ENCODE data around the gene MRM3. TPM values are rescaled to one million over a fixed set of nuclear protein-coding genes. Genes with fewer than 3 reads are reported as not detected.

MRM3 gene
- total and polyA plus RNA-seq, 9 donors: 12.8 to 16.4 (median 14.0) TPM

GRCh38 chr17:836151-836550, 54.0 kb downstream of the MRM3 start:
- peaks cover 21% of the 10 kb centered on the region for H3K4me1 ChIP-seq (ENCODE audit: control insufficient read depth, insufficient read depth, low read length)
- no peak overlapping the region for H3K4me3 ChIP-seq (ENCODE audit: low read length)
- no peaks in the 10 kb centered on the region for H3K27me3 ChIP-seq (ENCODE audit: control insufficient read depth, insufficient read depth, low read length)
- no peaks in the 10 kb centered on the region for H3K36me3 ChIP-seq (ENCODE audit: control insufficient read depth, insufficient read depth, low read length)
- H3K9me3 ChIP-seq (replicated peaks; ENCODE audit: control insufficient read depth, low read depth, low read length): peaks cover 4% of the 10 kb centered on the region
- DNase-seq: peak; percentile 64
- peak overlapping the region; percentile 77 for H3K27ac ChIP-seq (ENCODE audit: low read length)
- 53% methylated on average over 9 of the region's 9 CpGs for WGBS (ENCODE audit: insufficient coverage)

DNA sequence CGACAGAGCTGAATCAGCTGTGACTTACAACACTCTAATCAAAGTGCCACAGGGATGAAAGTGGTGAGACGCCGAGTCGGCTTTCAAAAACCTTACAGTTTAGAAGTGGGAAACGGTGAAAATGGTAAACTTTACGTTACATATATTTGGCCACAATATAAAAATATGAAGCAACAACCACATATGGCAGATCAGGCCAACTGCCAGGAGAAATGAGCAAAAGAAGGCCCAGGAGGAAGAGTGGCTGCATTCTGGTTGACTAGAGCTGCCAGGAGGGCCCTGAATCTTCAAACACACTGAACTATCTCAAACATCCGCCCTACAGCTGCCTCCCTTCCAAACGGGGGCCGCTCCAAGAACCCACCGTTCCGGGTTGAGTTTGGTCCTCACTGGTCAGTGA, 56.3 kb downstream of the MRM3 start:
- no peak for DNase-seq
- no peaks in the 10 kb centered on the region for H3K9me3 ChIP-seq (replicated peaks; ENCODE audit: control insufficient read depth, low read depth, low read length)
- H3K4me3 ChIP-seq (ENCODE audit: low read length): no peak overlapping the region
- H3K4me1 ChIP-seq (ENCODE audit: control insufficient read depth, insufficient read depth, low read length): peaks cover 27% of the 10 kb centered on the region
- H3K27ac ChIP-seq (ENCODE audit: low read length): no peak overlapping the region
- H3K36me3 ChIP-seq (ENCODE audit: control insufficient read depth, insufficient read depth, low read length): peaks cover 4% of the 10 kb centered on the region
- H3K27me3 ChIP-seq (ENCODE audit: control insufficient read depth, insufficient read depth, low read length): no peaks in the 10 kb centered on the region
- no CpG with 5 or more reads among the region's 11 CpGs for WGBS (ENCODE audit: insufficient coverage)

DNA sequence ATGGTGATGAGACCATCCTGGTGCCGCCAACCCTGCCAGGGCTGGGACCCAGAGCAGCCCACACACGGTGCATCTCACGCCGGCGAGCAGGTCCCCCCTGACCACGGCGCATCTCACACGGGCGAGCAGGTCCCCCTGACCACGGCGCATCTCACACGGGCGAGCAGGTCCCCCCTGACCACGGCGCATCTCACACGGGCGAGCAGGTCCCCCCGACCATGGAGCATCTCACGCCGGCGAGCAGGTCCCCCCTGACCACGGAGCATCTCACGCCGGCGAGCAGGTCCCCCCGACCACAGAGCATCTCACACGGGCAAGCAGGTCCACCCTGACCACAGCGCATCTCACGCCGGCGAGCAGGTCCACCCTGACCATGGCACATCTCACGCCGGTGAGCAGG, 59.2 kb downstream of the MRM3 start:
- H3K4me1 ChIP-seq (ENCODE audit: control insufficient read depth, insufficient read depth, low read length): peaks cover 19% of the 10 kb centered on the region
- no peak overlapping the region for H3K27ac ChIP-seq (ENCODE audit: low read length)
- 82% methylated on average over 31 of the region's 33 CpGs for WGBS (ENCODE audit: insufficient coverage)
- peaks cover 4% of the 10 kb centered on the region for H3K36me3 ChIP-seq (ENCODE audit: control insufficient read depth, insufficient read depth, low read length)
- no peaks in the 10 kb centered on the region for H3K9me3 ChIP-seq (replicated peaks; ENCODE audit: control insufficient read depth, low read depth, low read length)
- no peaks in the 10 kb centered on the region for H3K27me3 ChIP-seq (ENCODE audit: control insufficient read depth, insufficient read depth, low read length)
- H3K4me3 ChIP-seq (ENCODE audit: low read length): no peak overlapping the region
- DNase-seq: no peak

Other genes with a start within 250 kb of the MRM3 start
- 9.1 TPM for gene VPS53, start 67.5 kb upstream of the MRM3 start, total RNA-seq
- 10 to 100 TPM; 15.5 to 23.7 (median 19.1) TPM for gene VPS53, start 67.5 kb upstream of the MRM3 start, polyA plus RNA-seq (ENCODE audit: insufficient read depth in 1 of 8, insufficient read length in 8 of 8, low replicate concordance in 1 of 8)
- 9.5 TPM for gene TLCD3A, start 49.8 kb upstream of the MRM3 start, total RNA-seq
- gene TLCD3A, start 49.8 kb upstream of the MRM3 start, polyA plus RNA-seq (ENCODE audit: insufficient read depth in 1 of 8, insufficient read length in 8 of 8, low replicate concordance in 1 of 8): 10 to 100 TPM; 13.6 to 25.4 (median 15.7) TPM
- gene GEMIN4, start 30.1 kb upstream of the MRM3 start, total RNA-seq: 9.8 TPM
- gene GEMIN4, start 30.1 kb upstream of the MRM3 start, polyA plus RNA-seq (ENCODE audit: insufficient read depth in 1 of 8, insufficient read length in 8 of 8, low replicate concordance in 1 of 8): 10 to 100 TPM; 12.4 to 19.6 (median 14.8) TPM
- gene GLOD4, start 73 bp upstream of the MRM3 start, total RNA-seq: 46.8 TPM
- 10 to 100 TPM; 63.9 to 79.4 (median 71.6) TPM for gene GLOD4, start 73 bp upstream of the MRM3 start, polyA plus RNA-seq (ENCODE audit: insufficient read depth in 1 of 8, insufficient read length in 8 of 8, low replicate concordance in 1 of 8)
- 36.8 TPM for gene NXN, start 197.4 kb downstream of the MRM3 start, total RNA-seq
- gene NXN, start 197.4 kb downstream of the MRM3 start, polyA plus RNA-seq (ENCODE audit: insufficient read depth in 1 of 8, insufficient read length in 8 of 8, low replicate concordance in 1 of 8): 10 to 100 TPM; 48.7 to 58.9 (median 55.3) TPM
- 17.8 TPM for gene TIMM22, start 214.8 kb downstream of the MRM3 start, total RNA-seq
- 10 to 100 TPM; 14.9 to 17.6 (median 16.1) TPM for gene TIMM22, start 214.8 kb downstream of the MRM3 start, polyA plus RNA-seq (ENCODE audit: insufficient read depth in 1 of 8, insufficient read length in 8 of 8, low replicate concordance in 1 of 8)